Measurements from ENCODE around the gene ANKFY1.

The ANKFY1 gene

GRCh38 chr17:4215882-4216570 lies 47.8 kb downstream of the ANKFY1 start:
- ChIA-PET CTCF (interaction anchor here (0.6 to 9.3 kb wide), 35 partner anchors 10 to 209 kb away, joined by 3 to 223 read pairs (median 5); partner anchors contain the start of genes ANKFY1 and UBE2G1), POLR2A (interaction anchor here (0.8 kb wide), 1 partner anchor 14 kb away, joined by 5 read pairs; no protein-coding TSS in a partner anchor)
- TF ChIP-seq CTCF (IDR thresholded peaks at IDR 0.05; ENCODE audit: insufficient read depth, low read length, missing control alignments), result no peak
- DNase-seq (ENCODE audit: low read depth, low spot score), result no peak
- no peak overlapping the region for H3K4me3 ChIP-seq (ENCODE audit: low read depth, low read length)

- TF ChIP-seq CTCF (IDR thresholded peaks at IDR 0.05; ENCODE audit: insufficient read depth, low read length, missing control alignments), result no peak
- ChIA-PET POLR2A (no interaction called here), CTCF (interaction anchor here (1.0 to 9.3 kb wide), 11 partner anchors 8 to 200 kb away, joined by 3 to 223 read pairs (median 31); no protein-coding TSS in a partner anchor)
- H3K4me3 ChIP-seq (ENCODE audit: low read depth, low read length), result no peak overlapping the region
- DNase-seq (ENCODE audit: low read depth, low spot score), result no peak
These were observed 49.6 kb downstream of the ANKFY1 start for GRCh38 chr17:4214157-4214556.

GRCh38 chr17:4209611-4210010 lies 54.2 kb downstream of the ANKFY1 start:
- no peak for TF ChIP-seq CTCF (IDR thresholded peaks at IDR 0.05; ENCODE audit: insufficient read depth, low read length, missing control alignments)
- ChIA-PET CTCF (interaction anchor here (1.1 to 2.5 kb wide), 4 partner anchors 9 to 209 kb away, joined by 3 to 12 read pairs (median 4); no protein-coding TSS in a partner anchor), POLR2A (no interaction called here)
- no peak for DNase-seq (ENCODE audit: low read depth, low spot score)
- no peak overlapping the region for H3K4me3 ChIP-seq (ENCODE audit: low read depth, low read length)

GRCh38 chr17:4208238-4208637 lies 55.5 kb downstream of the ANKFY1 start:
- ChIA-PET POLR2A (no interaction called here), CTCF (interaction anchor here (0.9 to 4.4 kb wide), 4 partner anchors 7 to 41 kb away, joined by 3 to 37 read pairs (median 4); no protein-coding TSS in a partner anchor)

GRCh38 chr17:4206962-4207361 lies 56.8 kb downstream of the ANKFY1 start:
- no peak overlapping the region for H3K4me3 ChIP-seq (ENCODE audit: low read depth, low read length)
- CTCF ChIA-PET, result interaction anchor here (4.4 kb wide), 1 partner anchor 9 kb away, joined by 37 read pairs; no protein-coding TSS in a partner anchor
- TF ChIP-seq CTCF (IDR thresholded peaks at IDR 0.05; ENCODE audit: insufficient read depth, low read length, missing control alignments), result no peak
- POLR2A ChIA-PET, result no interaction called here
- no peak for DNase-seq (ENCODE audit: low read depth, low spot score)

More at GRCh38 chr17:4208238-4208637, 55.5 kb downstream of the ANKFY1 start:
- DNase-seq (ENCODE audit: low read depth, low spot score), result peak; percentile 88
- no peak for TF ChIP-seq CTCF (IDR thresholded peaks at IDR 0.05; ENCODE audit: insufficient read depth, low read length, missing control alignments)
- no peak overlapping the region for H3K4me3 ChIP-seq (ENCODE audit: low read depth, low read length)

- no peak for DNase-seq (ENCODE audit: low read depth, low spot score)
- POLR2A ChIA-PET, result no interaction called here
- TF ChIP-seq CTCF (IDR thresholded peaks at IDR 0.05; ENCODE audit: insufficient read depth, low read length, missing control alignments), result no peak
- CTCF ChIA-PET, result interaction anchor here (0.8 to 4.4 kb wide), 4 partner anchors 10 to 207 kb away, joined by 3 to 37 read pairs (median 10); no protein-coding TSS in a partner anchor
- no peak overlapping the region for H3K4me3 ChIP-seq (ENCODE audit: low read depth, low read length)
These were observed 57.9 kb downstream of the ANKFY1 start for GRCh38 chr17:4205917-4206316.

Data from AG04449 (cell line).